Measurements from ENCODE around the gene ZACN. TPM values are rescaled to one million over a fixed set of nuclear protein-coding genes. Genes with fewer than 3 reads are reported as not detected.

ZACN gene
- polyA plus RNA-seq, 1 of the 3 experiments (the other 2 are of a cell fraction): not detected

DNA sequence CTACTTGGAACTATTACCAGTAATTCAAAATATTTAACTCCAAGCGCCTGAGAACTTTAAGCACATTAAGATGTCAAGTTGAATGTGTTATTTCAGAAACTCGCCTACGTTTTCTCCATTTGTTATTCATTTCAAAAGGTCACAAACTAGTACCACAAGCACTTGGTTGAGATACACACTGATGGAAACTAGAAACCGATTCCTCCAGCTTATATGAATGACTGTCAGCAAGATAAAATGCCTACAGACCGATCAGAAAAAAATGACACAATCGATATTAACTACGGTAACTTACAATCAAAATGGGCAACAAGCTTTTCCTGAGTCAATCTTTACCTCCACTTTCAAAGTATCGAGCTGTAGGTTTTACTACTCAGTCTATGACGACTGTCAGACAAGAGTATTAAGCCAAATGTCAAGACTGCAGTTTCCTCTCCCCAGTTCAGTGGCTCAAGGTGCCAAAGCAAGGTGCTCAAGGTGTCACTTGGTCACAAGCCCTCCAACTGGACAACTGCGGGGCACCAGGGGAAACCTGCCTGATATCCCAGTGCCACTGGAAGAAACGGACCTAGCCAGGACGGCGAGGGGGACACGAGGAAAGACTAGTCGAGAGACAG is 7.3 kb upstream of the ZACN start:
- Histone ChIP-seq H3K27ac (ENCODE audit: low read depth in 2 of 2, low read length in 1 of 2) (peak overlapping the region; percentile 41 to 61; a peak in 2 of 4 replicates), H3K4me3 (ENCODE audit: low read depth in 2 of 2, low read length in 1 of 2) (peak overlapping the region; percentile 78 to 82), H3K79me2 (ENCODE audit: insufficient read depth) (peaks cover 64% of the 10 kb centered on the region), H3K9me3 (no peaks in the 10 kb centered on the region), H3K36me3 (replicated peaks in 1 of 2; ENCODE audit: control insufficient read depth in 1 of 2, insufficient read depth in 2 of 2, low read length in 1 of 2) (peaks cover 14 to 27% of the 10 kb centered on the region in 2 experiments), H3K9me2 (no peaks in the 10 kb centered on the region), H3K4me2 (peak overlapping the region; percentile 89), H3K9ac (peak overlapping the region; percentile 85), H3K4me1 (ENCODE audit: control insufficient read depth in 1 of 2, insufficient read depth in 2 of 2, low read depth in 1 of 2, low read length in 1 of 2) (peaks cover 0 to 12% of the 10 kb centered on the region in 2 experiments; a peak in 3 of 4 replicates), H4K20me1 (ENCODE audit: insufficient read depth) (peaks cover 23% of the 10 kb centered on the region), H3F3A (replicated peaks; ENCODE audit: insufficient read depth) (no peaks in the 10 kb centered on the region), H3K27me3 (ENCODE audit: insufficient read depth) (peaks cover 33% of the 10 kb centered on the region), H2AFZ (ENCODE audit: low read depth) (peak overlapping the region; percentile 66; the same call in 1 of the 2 replicates)
- ChIA-PET CTCF (interaction anchor here (0.6 to 3.4 kb wide), 6 partner anchors 8 to 316 kb away, joined by 3 to 14 read pairs (median 6); no protein-coding TSS in a partner anchor), POLR2A (interaction anchor here (1.0 kb wide), 2 partner anchors 24 to 35 kb away, joined by 3 read pairs; no protein-coding TSS in a partner anchor)
- TF ChIP-seq SIN3A (IDR thresholded peaks at IDR 0.05; ENCODE audit: borderline replicate concordance, low read depth, low read length): 0 out of 2 replicates have a peak, but pooled peaks have one; percentile 25
- no peak for TF ChIP-seq GABPA (IDR thresholded peaks at IDR 0.05; ENCODE audit: low read depth)
- no peak for DNase-seq
- WGBS (ENCODE audit: low lambda C conversion rate): 5% methylated on average over 15 of the region's 15 CpGs

GRCh38 chr17:76072148-76072858 is 6.7 kb upstream of the ZACN start, which contains the start of gene SRP68:
Gene SRP68 (minus strand): TSS chr17:76072517. CDS start chr17:76072491, 26 bp downstream.
- Histone ChIP-seq H3K27ac (ENCODE audit: low read depth in 2 of 2, low read length in 1 of 2) (peak within 1 kb of the TSS; percentile 41 to 63; a peak in 3 of 4 replicates), H3K4me3 (ENCODE audit: low read depth in 2 of 2, low read length in 1 of 2) (peak within 1 kb of the TSS; percentile 78 to 82), H3F3A (replicated peaks; ENCODE audit: insufficient read depth) (peaks cover 1% of the 10 kb centered on the region), H3K4me2 (peak within 1 kb of the TSS; percentile 89), H3K9me2 (no peaks in the 10 kb centered on the region), H4K20me1 (ENCODE audit: insufficient read depth) (peaks cover 23% of the 10 kb centered on the region), H3K4me1 (ENCODE audit: control insufficient read depth in 1 of 2, insufficient read depth in 2 of 2, low read depth in 1 of 2, low read length in 1 of 2) (peaks cover 0 to 17% of the 10 kb centered on the region in 2 experiments; a peak in 3 of 4 replicates), H3K79me2 (ENCODE audit: insufficient read depth) (peaks cover 58% of the 10 kb centered on the region), H3K9ac (peak within 1 kb of the TSS; percentile 85), H2AFZ (ENCODE audit: low read depth) (peak within 1 kb of the TSS; percentile 97), H3K27me3 (ENCODE audit: insufficient read depth) (peaks cover 39% of the 10 kb centered on the region), H3K9me3 (no peaks in the 10 kb centered on the region), H3K36me3 (replicated peaks in 1 of 2; ENCODE audit: control insufficient read depth in 1 of 2, insufficient read depth in 2 of 2, low read length in 1 of 2) (peaks cover 8 to 20% of the 10 kb centered on the region in 2 experiments)
- CTCF ChIA-PET: interaction anchor here (0.8 to 3.4 kb wide), 5 partner anchors 9 to 471 kb away, joined by 3 to 14 read pairs (median 3); no protein-coding TSS in a partner anchor
- under 1% methylated on average over 57 of the region's 57 CpGs for WGBS (ENCODE audit: low lambda C conversion rate)
- DNase-seq: peak; percentile 100
- POLR2A ChIA-PET: interaction anchor here (0.7 to 1.0 kb wide), 3 partner anchors 23 to 58 kb away, joined by 3 read pairs; no protein-coding TSS in a partner anchor
- TF ChIP-seq GATA2 (CRISPR knock-in tag; IDR thresholded peaks at IDR 0.05) (no peak), TEAD4 (IDR thresholded peaks at IDR 0.05; ENCODE audit: borderline replicate concordance, insufficient read depth) (no peak), RXRA (IDR thresholded peaks at IDR 0.05; ENCODE audit: borderline replicate concordance, low read depth) (no peak), TAF1 (IDR thresholded peaks at IDR 0.05; ENCODE audit: borderline replicate concordance, low read depth, low read length) (peak; percentile 94), GABPA (IDR thresholded peaks at IDR 0.05; ENCODE audit: low read depth) (peak; percentile 41; the same call in 1 of the 2 replicates), IRF3 (IDR thresholded peaks at IDR 0.05; ENCODE audit: low read depth, low read length) (no peak), MEF2A (IDR thresholded peaks at IDR 0.05; ENCODE audit: borderline replicate concordance, low read depth) (no peak), EZH2phosphoT487 (IDR thresholded peaks at IDR 0.05; ENCODE audit: borderline replicate concordance, low read depth) (no peak), RFX5 (IDR thresholded peaks at IDR 0.05; ENCODE audit: low read length) (no peak), MXI1 (IDR thresholded peaks at IDR 0.05; ENCODE audit: low read depth, low read length) (peak; percentile 98), USF2 (IDR thresholded peaks at IDR 0.05; ENCODE audit: borderline replicate concordance, low read depth, low read length) (no peak), ELF1 (IDR thresholded peaks at IDR 0.05) (0 out of 2 replicates have a peak, but pooled peaks have one; percentile 7), SMC3 (IDR thresholded peaks at IDR 0.05; ENCODE audit: low read depth, low read length) (no peak; the same call in 1 of the 2 replicates)
- TF ChIP-seq, protein P1, sequence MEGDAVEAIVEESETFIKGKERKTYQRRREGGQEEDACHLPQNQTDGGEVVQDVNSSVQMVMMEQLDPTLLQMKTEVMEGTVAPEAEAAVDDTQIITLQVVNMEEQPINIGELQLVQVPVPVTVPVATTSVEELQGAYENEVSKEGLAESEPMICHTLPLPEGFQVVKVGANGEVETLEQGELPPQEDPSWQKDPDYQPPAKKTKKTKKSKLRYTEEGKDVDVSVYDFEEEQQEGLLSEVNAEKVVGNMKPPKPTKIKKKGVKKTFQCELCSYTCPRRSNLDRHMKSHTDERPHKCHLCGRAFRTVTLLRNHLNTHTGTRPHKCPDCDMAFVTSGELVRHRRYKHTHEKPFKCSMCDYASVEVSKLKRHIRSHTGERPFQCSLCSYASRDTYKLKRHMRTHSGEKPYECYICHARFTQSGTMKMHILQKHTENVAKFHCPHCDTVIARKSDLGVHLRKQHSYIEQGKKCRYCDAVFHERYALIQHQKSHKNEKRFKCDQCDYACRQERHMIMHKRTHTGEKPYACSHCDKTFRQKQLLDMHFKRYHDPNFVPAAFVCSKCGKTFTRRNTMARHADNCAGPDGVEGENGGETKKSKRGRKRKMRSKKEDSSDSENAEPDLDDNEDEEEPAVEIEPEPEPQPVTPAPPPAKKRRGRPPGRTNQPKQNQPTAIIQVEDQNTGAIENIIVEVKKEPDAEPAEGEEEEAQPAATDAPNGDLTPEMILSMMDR (IDR thresholded peaks at IDR 0.05): no peak
- TF ChIP-seq, protein P2, sequence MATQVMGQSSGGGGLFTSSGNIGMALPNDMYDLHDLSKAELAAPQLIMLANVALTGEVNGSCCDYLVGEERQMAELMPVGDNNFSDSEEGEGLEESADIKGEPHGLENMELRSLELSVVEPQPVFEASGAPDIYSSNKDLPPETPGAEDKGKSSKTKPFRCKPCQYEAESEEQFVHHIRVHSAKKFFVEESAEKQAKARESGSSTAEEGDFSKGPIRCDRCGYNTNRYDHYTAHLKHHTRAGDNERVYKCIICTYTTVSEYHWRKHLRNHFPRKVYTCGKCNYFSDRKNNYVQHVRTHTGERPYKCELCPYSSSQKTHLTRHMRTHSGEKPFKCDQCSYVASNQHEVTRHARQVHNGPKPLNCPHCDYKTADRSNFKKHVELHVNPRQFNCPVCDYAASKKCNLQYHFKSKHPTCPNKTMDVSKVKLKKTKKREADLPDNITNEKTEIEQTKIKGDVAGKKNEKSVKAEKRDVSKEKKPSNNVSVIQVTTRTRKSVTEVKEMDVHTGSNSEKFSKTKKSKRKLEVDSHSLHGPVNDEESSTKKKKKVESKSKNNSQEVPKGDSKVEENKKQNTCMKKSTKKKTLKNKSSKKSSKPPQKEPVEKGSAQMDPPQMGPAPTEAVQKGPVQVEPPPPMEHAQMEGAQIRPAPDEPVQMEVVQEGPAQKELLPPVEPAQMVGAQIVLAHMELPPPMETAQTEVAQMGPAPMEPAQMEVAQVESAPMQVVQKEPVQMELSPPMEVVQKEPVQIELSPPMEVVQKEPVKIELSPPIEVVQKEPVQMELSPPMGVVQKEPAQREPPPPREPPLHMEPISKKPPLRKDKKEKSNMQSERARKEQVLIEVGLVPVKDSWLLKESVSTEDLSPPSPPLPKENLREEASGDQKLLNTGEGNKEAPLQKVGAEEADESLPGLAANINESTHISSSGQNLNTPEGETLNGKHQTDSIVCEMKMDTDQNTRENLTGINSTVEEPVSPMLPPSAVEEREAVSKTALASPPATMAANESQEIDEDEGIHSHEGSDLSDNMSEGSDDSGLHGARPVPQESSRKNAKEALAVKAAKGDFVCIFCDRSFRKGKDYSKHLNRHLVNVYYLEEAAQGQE (IDR thresholded peaks at IDR 0.05; ENCODE audit: low read depth, low read length): no peak
